ENCODE measurements around the gene MYOD1.

MYOD1 gene

GRCh38 chr11:17767301-17767885 is 48.0 kb downstream of the MYOD1 start:
- TF ChIP-seq, protein P1, sequence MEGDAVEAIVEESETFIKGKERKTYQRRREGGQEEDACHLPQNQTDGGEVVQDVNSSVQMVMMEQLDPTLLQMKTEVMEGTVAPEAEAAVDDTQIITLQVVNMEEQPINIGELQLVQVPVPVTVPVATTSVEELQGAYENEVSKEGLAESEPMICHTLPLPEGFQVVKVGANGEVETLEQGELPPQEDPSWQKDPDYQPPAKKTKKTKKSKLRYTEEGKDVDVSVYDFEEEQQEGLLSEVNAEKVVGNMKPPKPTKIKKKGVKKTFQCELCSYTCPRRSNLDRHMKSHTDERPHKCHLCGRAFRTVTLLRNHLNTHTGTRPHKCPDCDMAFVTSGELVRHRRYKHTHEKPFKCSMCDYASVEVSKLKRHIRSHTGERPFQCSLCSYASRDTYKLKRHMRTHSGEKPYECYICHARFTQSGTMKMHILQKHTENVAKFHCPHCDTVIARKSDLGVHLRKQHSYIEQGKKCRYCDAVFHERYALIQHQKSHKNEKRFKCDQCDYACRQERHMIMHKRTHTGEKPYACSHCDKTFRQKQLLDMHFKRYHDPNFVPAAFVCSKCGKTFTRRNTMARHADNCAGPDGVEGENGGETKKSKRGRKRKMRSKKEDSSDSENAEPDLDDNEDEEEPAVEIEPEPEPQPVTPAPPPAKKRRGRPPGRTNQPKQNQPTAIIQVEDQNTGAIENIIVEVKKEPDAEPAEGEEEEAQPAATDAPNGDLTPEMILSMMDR (conservative IDR thresholded peaks at IDR 0.05) = no peak
- TF ChIP-seq ZFX (IDR thresholded peaks at IDR 0.05) = no peak
- H3K27ac ChIP-seq = no peak overlapping the region

DNA sequence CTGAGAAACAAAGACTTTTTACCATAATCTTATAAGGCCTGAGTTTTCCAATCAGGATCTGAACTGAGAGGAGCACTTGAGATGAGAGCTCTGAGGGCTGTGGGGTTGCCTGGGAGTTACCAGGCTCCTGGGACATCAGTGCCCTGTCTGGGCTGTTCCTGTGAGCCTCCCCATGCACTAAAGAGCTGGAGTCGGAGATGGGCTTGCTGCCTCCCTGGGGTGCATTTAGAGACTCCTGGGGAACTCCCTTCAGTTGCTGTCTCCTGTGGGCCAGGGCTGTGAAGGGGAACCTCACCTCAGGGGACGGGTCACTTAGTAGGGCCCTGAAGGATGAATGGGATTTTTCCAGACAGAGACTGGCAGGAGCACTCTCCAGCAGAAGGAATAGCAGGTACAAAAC is 48.5 kb downstream of the MYOD1 start:
- no peak overlapping the region for H3K27ac ChIP-seq
- TF ChIP-seq, protein P1 (conservative IDR thresholded peaks at IDR 0.05) = no peak
- TF ChIP-seq ZFX (IDR thresholded peaks at IDR 0.05) = no peak

- no peak overlapping the region for H3K27ac ChIP-seq
- TF ChIP-seq, protein P1 (conservative IDR thresholded peaks at IDR 0.05) = no peak
- TF ChIP-seq ZFX (IDR thresholded peaks at IDR 0.05) = no peak
These were observed 49.2 kb downstream of the MYOD1 start for GRCh38 chr11:17768547-17768946.

GRCh38 chr11:17769218-17769617 is 49.8 kb downstream of the MYOD1 start:
- H3K27ac ChIP-seq = no peak overlapping the region
- TF ChIP-seq, protein P1 (conservative IDR thresholded peaks at IDR 0.05) = no peak
- no peak for TF ChIP-seq ZFX (IDR thresholded peaks at IDR 0.05)

GRCh38 chr11:17770048-17770652 is 50.8 kb downstream of the MYOD1 start:
- peak overlapping the region; percentile 17 for H3K27ac ChIP-seq
- TF ChIP-seq, protein P1 (conservative IDR thresholded peaks at IDR 0.05) = no peak; the same call in 1 of the 2 replicates
- no peak for TF ChIP-seq ZFX (IDR thresholded peaks at IDR 0.05)

DNA sequence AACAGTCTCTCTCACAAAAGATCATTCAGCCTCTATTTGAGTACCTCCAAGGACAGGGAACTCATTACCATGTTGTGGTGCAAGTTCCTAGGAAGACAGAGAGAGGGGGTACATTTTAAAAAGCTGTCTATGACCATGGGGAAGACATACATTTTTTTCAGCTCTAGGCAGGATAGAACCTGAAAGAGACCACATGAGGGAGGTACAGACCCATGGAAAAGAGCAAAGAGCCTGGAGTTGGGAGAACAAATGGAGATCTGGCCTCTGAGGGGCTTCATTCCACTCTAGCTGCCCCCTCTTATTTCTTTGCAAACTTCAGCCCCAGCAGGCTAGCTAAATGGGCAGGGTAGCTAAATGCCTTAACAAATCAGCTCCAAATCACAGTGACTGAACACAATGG is 51.5 kb downstream of the MYOD1 start:
- TF ChIP-seq ZFX (IDR thresholded peaks at IDR 0.05) = no peak
- TF ChIP-seq, protein P1 (conservative IDR thresholded peaks at IDR 0.05) = no peak
- H3K27ac ChIP-seq = no peak overlapping the region

- TF ChIP-seq ZFX (IDR thresholded peaks at IDR 0.05) = no peak
- TF ChIP-seq, protein P1 (conservative IDR thresholded peaks at IDR 0.05) = no peak
- H3K27ac ChIP-seq = no peak overlapping the region
These were observed 52.0 kb downstream of the MYOD1 start for GRCh38 chr11:17771415-17771814.
